AG09319 (cell line): ENCODE results near the gene PPP2R3A.

ENCODE experiments used
- DNase-seq: peaks from one replicate; pipeline ENCODE4 v3.0.0-alpha.2; 2010; ENCODE audit warnings: low read depth; ENCODE audit errors: extremely low read depth
- CTCF ChIP-seq: IDR thresholded peaks from 2 replicates; pipeline ENCODE4 v1.5.1; 2011; ENCODE audit warnings: low read depth, mild to moderate bottlenecking, inconsistent platforms, low read length, moderate library complexity

PPP2R3A gene

GRCh38 chr3:135989242-135989641, 23.7 kb downstream of the PPP2R3A start:
- DNase-seq, result no peak
- TF ChIP-seq CTCF, result no peak

GRCh38 chr3:135990903-135991302, 25.4 kb downstream of the PPP2R3A start:
- no peak for DNase-seq
- TF ChIP-seq CTCF, result no peak

GRCh38 chr3:135991621-135992020, 26.1 kb downstream of the PPP2R3A start:
- DNase-seq, result no peak
- TF ChIP-seq CTCF, result no peak

- DNase-seq, result peak; percentile 18
- TF ChIP-seq CTCF, result no peak
These were observed 26.5 kb downstream of the PPP2R3A start for GRCh38 chr3:135992072-135992471.

- no peak for DNase-seq
- TF ChIP-seq CTCF, result no peak
These were observed 29.3 kb downstream of the PPP2R3A start for GRCh38 chr3:135994708-135995337.

GRCh38 chr3:135995766-135996165, 30.2 kb downstream of the PPP2R3A start:
- no peak for TF ChIP-seq CTCF
- DNase-seq, result no peak

GRCh38 chr3:135997554-135998320, 32.2 kb downstream of the PPP2R3A start:
- no peak for TF ChIP-seq CTCF
- no peak for DNase-seq
